GM23338 (cell line): Measurements from ENCODE around the gene PPP2R5D. TPM values are rescaled to one million over a fixed set of nuclear protein-coding genes. Genes with fewer than 3 reads are reported as not detected.

ENCODE experiments used
- ATAC-seq: fragments of 200-7000 bp; cut with Tn5 transposase; 3 replicates; pipeline ENCODE4 v1.9.1; 2020
- DNase-seq: peaks from one replicate; pipeline ENCODE4 v3.0.0-alpha.2; 2015; ENCODE audit warnings: low spot score
- H2AFZ ChIP-seq: fragments of 200-600 bp; sonication (generic); 2 replicates; pipeline ENCODE4 v1.8.0; 2016; ENCODE audit warnings: antibody characterized with exemption, mild to moderate bottlenecking, moderate library complexity
- H3F3A ChIP-seq: fragments of 200-600 bp; sonication (generic); replicated peaks from 2 replicates; pipeline ENCODE4 v1.8.0; 2017; ENCODE audit warnings: antibody characterized with exemption, mixed run types, low read depth
- H3K27ac ChIP-seq: fragments of 200-600 bp; sonication (generic); 2 replicates; pipeline ENCODE4 v1.6.1; 2016; ENCODE audit warnings: low read depth
- H3K27me3 ChIP-seq: fragments of 200-600 bp; sonication (generic); 2 replicates; pipeline ENCODE4 v1.8.0; 2016; ENCODE audit warnings: mild to moderate bottlenecking, mixed run types, moderate library complexity; ENCODE audit not compliant: insufficient read depth
- H3K36me3 ChIP-seq: fragments of 200-600 bp; sonication (generic); 2 replicates; pipeline ENCODE4 v1.8.0; 2016; ENCODE audit warnings: mild to moderate bottlenecking; ENCODE audit not compliant: insufficient read depth
- H3K4me1 ChIP-seq: fragments of 200-600 bp; sonication (generic); 2 replicates; pipeline ENCODE4 v1.8.0; 2016; ENCODE audit warnings: mild to moderate bottlenecking, moderate library complexity; ENCODE audit not compliant: insufficient read depth
- H3K4me2 ChIP-seq: fragments of 200-600 bp; sonication (generic); 2 replicates; pipeline ENCODE4 v1.7.1; 2017; ENCODE audit warnings: mixed run types
- H3K4me3 ChIP-seq: fragments of 200-600 bp; sonication (generic); 2 replicates; pipeline ENCODE4 v1.6.1; 2016; ENCODE audit warnings: mixed run types
- H3K79me2 ChIP-seq: fragments of 200-600 bp; sonication (generic); replicated peaks from 2 replicates; pipeline ENCODE4 v1.8.0; 2017; ENCODE audit warnings: mild to moderate bottlenecking; ENCODE audit not compliant: insufficient read depth
- H3K9me2 ChIP-seq: fragments of 200-600 bp; sonication (generic); 2 replicates; pipeline ENCODE4 v1.8.0; 2017; ENCODE audit not compliant: insufficient read depth
- H4K20me1 ChIP-seq: fragments of 200-600 bp; sonication (generic); replicated peaks from 2 replicates; pipeline ENCODE4 v1.8.0; 2017; ENCODE audit warnings: mild to moderate bottlenecking; ENCODE audit not compliant: insufficient read depth
- H3K27ac Mint-ChIP-seq: 2 replicates; pipeline ENCODE4 v1.8.0; 2020; ENCODE audit warnings: inconsistent platforms, mild to moderate bottlenecking, moderate library complexity, mixed read lengths
- H3K27me3 Mint-ChIP-seq: 3 replicates; pipeline ENCODE4 v1.8.0; 2022; ENCODE audit warnings: low read depth, mild to moderate bottlenecking, moderate library complexity, mixed read lengths, inconsistent platforms; ENCODE audit not compliant: insufficient read depth, poor library complexity
- H3K36me3 Mint-ChIP-seq: 3 replicates; pipeline ENCODE4 v1.8.0; 2021; ENCODE audit warnings: low read depth, mild to moderate bottlenecking, inconsistent platforms, moderate library complexity, mixed read lengths
- H3K4me1 Mint-ChIP-seq: 3 replicates; pipeline ENCODE4 v1.8.0; 2020; ENCODE audit warnings: mild to moderate bottlenecking, inconsistent platforms, mixed read lengths
- H3K4me3 Mint-ChIP-seq: 3 replicates; pipeline ENCODE4 v1.8.0; 2021; ENCODE audit warnings: moderate library complexity, mild to moderate bottlenecking, inconsistent platforms, mixed read lengths
- H3K9me3 Mint-ChIP-seq: 3 replicates; pipeline ENCODE4 v1.8.0; 2020; ENCODE audit warnings: moderate library complexity, mild to moderate bottlenecking, inconsistent platforms, mixed read lengths
- CREB1 ChIP-seq: fragments of 250-450 bp; sonication (Bioruptor Pico); IDR thresholded peaks from 2 replicates; pipeline ENCODE4 v1.5.0; 2020; ENCODE audit warnings: low read depth, mild to moderate bottlenecking, moderate library complexity
- CTCF ChIP-seq, 2 experiments: fragments of 200-600 bp in 1 of 2; sonication (generic) in 1 of 2; conservative IDR thresholded peaks; 2 replicates each; pipeline versions ENCODE4 v1.5.1 to v1.6.1; 2016 to 2017; ENCODE audit warnings: antibody characterized with exemption in 2 of 2, low read depth in 2 of 2, mild to moderate bottlenecking in 2 of 2, moderate library complexity in 1 of 2
- ETS1 ChIP-seq: IDR thresholded peaks from 2 replicates; pipeline ENCODE4 v1.6.1; 2016; ENCODE audit warnings: antibody characterized with exemption
- EZH2phosphoT487 ChIP-seq: fragments of 200-600 bp; sonication (generic); IDR thresholded peaks from one replicate; pipeline ENCODE4 v1.8.1; 2018; ENCODE audit warnings: antibody characterized with exemption; ENCODE audit not compliant: unreplicated experiment
- JUNB ChIP-seq: IDR thresholded peaks from one replicate; pipeline ENCODE4 v1.6.1; 2016; ENCODE audit warnings: antibody characterized with exemption; ENCODE audit not compliant: unreplicated experiment
- NANOG ChIP-seq: IDR thresholded peaks from 2 replicates; pipeline ENCODE4 v1.6.1; 2016; ENCODE audit warnings: antibody characterized with exemption, borderline replicate concordance
- POLR2AphosphoS5 ChIP-seq: IDR thresholded peaks from 2 replicates; pipeline ENCODE4 v1.6.1; 2016; ENCODE audit warnings: antibody characterized with exemption, low read depth
- STAT1 ChIP-seq: IDR thresholded peaks from one replicate; pipeline ENCODE4 v1.6.1; 2016; ENCODE audit warnings: antibody characterized with exemption; ENCODE audit not compliant: unreplicated experiment
- ZNF331 ChIP-seq: fragments of 250-450 bp; sonication (Bioruptor Pico); IDR thresholded peaks from 2 replicates; pipeline ENCODE4 v1.5.0; 2020; ENCODE audit warnings: low read depth, mild to moderate bottlenecking, moderate library complexity
- ZNF462 ChIP-seq: fragments of 250-450 bp; sonication (Bioruptor Pico); IDR thresholded peaks from 2 replicates; pipeline ENCODE4 v1.5.0; 2020; ENCODE audit warnings: mild to moderate bottlenecking, moderate library complexity
- polyA plus RNA-seq: library from polyadenylated mRNA; unstranded; fragments of >200 nt; fragmentation: Nextera tagmentation; extraction: Ambion mirVana; gene quantifications from 2 replicates; pipeline ENCODE4 v1.2.1, GENCODE V29; 2016
- total RNA-seq: library from RNA; depleted of rRNA; stranded (reverse); fragments of >200 nt; shearing (Covaris generic); gene quantifications from 2 replicates; pipeline ENCODE4 v1.2.3, GENCODE V29; 2014

Gene PPP2R5D
- total and polyA plus RNA-seq, 2 experiments from 2014 or later = 20.0 to 55.3 TPM

GRCh38 chr6:42973926-42974325 lies 10.4 kb upstream of the PPP2R5D start:
- Histone ChIP-seq H3F3A (peaks cover 8% of the 10 kb centered on the region; the same call in 1 of the 2 replicates), H3K4me1 (peaks cover 4% of the 10 kb centered on the region), H3K4me2 (no peak overlapping the region), H3K27me3 (no peaks in the 10 kb centered on the region), H3K27ac (no peak overlapping the region), H2AFZ (no peak overlapping the region), H3K9me2 (no peaks in the 10 kb centered on the region), H3K36me3 (no peaks in the 10 kb centered on the region), H3K4me3 (no peak overlapping the region), H4K20me1 (no peaks in the 10 kb centered on the region; the same call in 1 of the 2 replicates), H3K79me2 (peaks cover 5% of the 10 kb centered on the region; the same call in 1 of the 2 replicates)
- no peak for TF ChIP-seq ETS1
- no peak for TF ChIP-seq STAT1
- TF ChIP-seq NANOG = no peak
- TF ChIP-seq ZNF331 = no peak
- TF ChIP-seq JUNB = no peak
- TF ChIP-seq CREB1 (CRISPR knock-in tag) = no peak
- TF ChIP-seq POLR2AphosphoS5 = no peak
- TF ChIP-seq EZH2phosphoT487 = no peak
- TF ChIP-seq ZNF462 (CRISPR knock-in tag) = no peak
- TF ChIP-seq CTCF (conservative IDR thresholded peaks at IDR 0.05; ENCODE audit: low read depth in 2 of 2) = no peak
- Mint-ChIP-seq H3K36me3 (0 out of 3 replicates have a peak, but pooled peaks cover 4% of the 10 kb centered on the region), H3K9me3 (no peaks in the 10 kb centered on the region), H3K27ac (no peak overlapping the region), H3K27me3 (peaks cover 5% of the 10 kb centered on the region), H3K4me1 (peaks cover 7% of the 10 kb centered on the region), H3K4me3 (no peak overlapping the region)
- no peak for ATAC-seq
- DNase-seq = no peak
